Retinal pigment epithelial cell (primary cell): Measurements from ENCODE around the gene DOK7.

ENCODE experiments used
- DNase-seq: peaks from one replicate; pipeline ENCODE4 v3.0.0-alpha.2; 2010; ENCODE audit warnings: low read depth
- H3K4me3 ChIP-seq: 2 replicates; pipeline ENCODE4 v1.5.1; 2011; ENCODE audit warnings: mild to moderate bottlenecking, low read length, control low read depth, moderate library complexity
- TF ChIP-seq, protein P1 (sequence below): conservative IDR thresholded peaks from 2 replicates; pipeline ENCODE4 v1.5.1; 2011; ENCODE audit warnings: low read depth, low read length, control low read depth, inconsistent platforms

DOK7 gene

DNA sequence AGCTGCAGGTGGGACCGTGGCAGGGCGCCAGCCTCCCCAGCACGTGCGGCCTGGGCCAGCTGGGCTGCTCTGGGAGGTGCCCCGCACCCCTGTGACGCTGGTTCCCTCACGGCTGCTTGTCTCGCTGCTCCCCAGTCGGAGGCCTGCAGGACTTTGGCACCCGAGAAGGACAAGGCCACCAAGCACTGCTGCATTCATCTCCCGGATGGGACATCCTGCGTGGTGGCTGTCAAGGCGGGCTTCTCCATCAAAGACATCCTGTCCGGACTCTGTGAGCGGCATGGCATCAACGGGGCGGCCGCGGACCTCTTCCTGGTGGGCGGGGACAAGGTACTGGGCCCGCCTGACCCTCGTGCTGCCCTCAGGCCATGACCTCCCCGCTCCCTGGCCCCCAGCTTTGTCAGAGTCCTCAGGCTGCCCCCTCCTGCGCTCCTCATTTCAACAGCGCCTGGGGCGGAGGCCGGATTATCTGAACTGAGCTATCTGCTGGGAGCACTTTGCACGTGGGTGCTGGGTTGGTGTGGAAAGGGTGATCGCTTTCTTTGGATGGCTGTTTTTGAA lies 40.8 kb upstream of the DOK7 start:
- TF ChIP-seq, protein P1, sequence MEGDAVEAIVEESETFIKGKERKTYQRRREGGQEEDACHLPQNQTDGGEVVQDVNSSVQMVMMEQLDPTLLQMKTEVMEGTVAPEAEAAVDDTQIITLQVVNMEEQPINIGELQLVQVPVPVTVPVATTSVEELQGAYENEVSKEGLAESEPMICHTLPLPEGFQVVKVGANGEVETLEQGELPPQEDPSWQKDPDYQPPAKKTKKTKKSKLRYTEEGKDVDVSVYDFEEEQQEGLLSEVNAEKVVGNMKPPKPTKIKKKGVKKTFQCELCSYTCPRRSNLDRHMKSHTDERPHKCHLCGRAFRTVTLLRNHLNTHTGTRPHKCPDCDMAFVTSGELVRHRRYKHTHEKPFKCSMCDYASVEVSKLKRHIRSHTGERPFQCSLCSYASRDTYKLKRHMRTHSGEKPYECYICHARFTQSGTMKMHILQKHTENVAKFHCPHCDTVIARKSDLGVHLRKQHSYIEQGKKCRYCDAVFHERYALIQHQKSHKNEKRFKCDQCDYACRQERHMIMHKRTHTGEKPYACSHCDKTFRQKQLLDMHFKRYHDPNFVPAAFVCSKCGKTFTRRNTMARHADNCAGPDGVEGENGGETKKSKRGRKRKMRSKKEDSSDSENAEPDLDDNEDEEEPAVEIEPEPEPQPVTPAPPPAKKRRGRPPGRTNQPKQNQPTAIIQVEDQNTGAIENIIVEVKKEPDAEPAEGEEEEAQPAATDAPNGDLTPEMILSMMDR = no peak
- H3K4me3 ChIP-seq = no peak overlapping the region

DNA sequence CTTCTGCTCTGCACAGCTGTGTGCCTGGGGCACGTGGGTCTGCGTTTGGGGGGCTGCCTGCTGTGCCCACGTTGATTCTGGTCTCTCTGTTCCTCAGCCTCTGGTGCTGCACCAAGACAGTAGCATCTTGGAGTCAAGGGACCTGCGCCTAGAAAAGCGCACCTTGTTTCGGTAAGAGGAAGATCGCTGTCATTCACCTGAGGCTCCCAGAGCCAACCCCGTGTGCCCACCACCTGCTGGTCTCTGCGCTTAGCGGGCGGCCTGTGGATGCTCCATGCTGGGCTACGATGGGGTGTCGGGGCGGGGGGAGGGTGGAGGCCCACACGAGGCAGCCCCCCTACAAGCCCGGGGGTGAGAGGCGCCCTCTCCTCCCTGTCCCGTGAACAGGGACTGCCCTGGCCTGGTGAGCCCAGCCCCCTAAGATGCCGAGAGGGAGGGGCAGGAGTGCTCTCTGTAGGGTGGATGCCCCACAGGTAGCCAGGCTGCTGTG lies 40.3 kb upstream of the DOK7 start:
- no peak overlapping the region for H3K4me3 ChIP-seq
- no peak for DNase-seq
- TF ChIP-seq, protein P1 = no peak

More for the DNA sequence above, 40.8 kb upstream of the DOK7 start:
- no peak for DNase-seq

DNA sequence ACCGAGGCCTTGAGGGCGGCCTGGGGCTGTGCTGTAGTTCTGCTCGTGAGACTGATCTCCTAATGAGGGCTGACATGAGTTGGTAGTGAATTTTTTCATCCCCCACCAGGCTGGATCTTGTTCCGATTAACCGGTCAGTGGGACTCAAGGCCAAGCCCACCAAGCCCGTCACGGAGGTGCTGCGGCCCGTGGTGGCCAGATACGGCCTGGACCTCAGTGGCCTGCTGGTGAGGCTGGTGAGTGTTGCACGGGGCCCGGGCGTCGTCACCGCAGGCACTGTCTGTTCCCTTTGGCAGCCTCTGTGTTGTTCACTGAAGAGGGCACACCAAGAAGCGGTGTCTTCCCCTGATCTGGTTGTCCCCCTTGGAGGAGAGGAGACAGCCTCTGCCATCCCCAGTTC lies 39.7 kb upstream of the DOK7 start:
- no peak for DNase-seq
- TF ChIP-seq, protein P1 = no peak
- no peak overlapping the region for H3K4me3 ChIP-seq

DNA sequence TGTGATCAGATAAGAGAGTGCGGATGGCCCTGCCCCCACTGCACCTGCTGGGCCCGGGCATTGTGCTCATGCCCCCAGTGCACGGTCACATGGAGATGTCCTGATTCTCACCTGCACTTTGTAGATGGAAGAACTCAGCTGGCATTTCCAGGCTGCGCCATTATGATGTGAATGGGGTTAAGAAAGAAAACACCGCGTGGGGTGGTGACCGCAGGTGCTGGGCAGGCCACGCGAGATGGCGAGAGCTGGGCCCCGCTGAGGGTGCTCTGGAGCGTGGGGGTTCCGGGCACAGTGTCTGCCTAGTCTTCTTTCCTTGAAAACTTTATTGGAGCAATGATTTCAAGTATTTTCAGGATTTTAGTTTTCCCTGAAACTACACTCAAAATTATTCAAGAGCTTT lies 39.2 kb upstream of the DOK7 start:
- TF ChIP-seq, protein P1 = no peak
- no peak overlapping the region for H3K4me3 ChIP-seq
- no peak for DNase-seq

DNA sequence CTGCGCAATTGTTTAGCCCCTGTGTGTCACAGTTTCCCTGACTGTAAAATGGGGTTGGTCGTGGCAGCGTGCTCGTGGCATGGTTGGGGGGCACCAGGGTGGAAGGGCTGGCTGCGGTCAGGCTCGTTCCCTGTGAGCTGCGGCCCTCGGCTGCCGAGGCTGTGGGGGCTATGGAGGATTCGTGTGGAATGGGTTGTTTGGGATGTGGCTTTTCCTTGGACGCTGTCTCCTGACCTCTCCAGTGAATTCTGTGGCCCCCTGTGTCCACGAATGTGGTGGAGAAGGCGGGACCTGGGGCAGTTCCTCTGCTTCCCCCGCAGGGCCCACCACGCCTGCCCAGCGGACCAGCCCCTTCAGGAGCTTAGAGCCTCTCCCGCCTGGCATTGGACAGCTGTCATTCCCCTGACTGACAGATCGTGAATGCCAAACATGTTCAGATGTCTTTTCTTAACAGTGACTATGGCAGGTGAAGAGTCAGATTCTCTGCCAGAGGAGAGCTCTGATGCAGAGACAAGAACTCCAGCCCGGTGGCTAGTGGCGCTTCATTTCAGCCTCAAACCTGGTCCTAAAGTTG lies 38.5 kb upstream of the DOK7 start:
- TF ChIP-seq, protein P1 = no peak
- DNase-seq = no peak
- H3K4me3 ChIP-seq = no peak overlapping the region

DNA sequence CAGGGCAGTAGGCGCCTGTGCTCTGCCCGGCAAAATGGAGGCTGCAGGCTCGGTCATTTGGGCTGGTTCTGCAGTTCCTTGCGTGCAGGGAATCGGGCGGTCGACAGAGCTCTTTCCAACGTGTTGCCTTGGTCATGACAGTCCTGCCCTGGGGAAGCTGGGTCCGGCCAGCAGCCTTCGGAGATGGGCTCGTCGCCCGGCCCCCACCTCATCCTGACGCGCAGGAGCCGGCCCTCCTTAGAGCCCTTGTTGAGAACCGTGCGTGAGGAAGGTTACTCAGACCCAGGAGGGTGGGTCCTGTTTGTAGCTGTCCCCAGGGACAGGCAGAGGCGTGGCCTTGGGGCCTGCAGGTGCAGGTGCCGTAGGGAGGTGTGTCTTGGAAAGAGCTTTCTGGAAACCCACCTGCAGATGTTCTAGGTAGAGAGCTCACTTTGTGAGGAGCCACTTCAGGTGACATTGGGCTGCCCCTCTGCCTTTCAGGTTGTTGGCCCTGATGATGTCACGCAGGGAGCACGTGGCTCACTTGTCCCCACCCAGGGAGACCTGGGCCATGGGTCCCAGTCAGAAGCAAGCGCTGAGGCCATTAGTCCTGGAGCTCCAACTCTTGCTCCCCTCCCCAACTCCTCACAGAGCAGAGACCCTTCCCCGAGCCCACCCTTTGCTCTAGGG lies 36.5 kb upstream of the DOK7 start:
- no peak for DNase-seq
- H3K4me3 ChIP-seq = no peak overlapping the region
- TF ChIP-seq, protein P1 = no peak

DNA sequence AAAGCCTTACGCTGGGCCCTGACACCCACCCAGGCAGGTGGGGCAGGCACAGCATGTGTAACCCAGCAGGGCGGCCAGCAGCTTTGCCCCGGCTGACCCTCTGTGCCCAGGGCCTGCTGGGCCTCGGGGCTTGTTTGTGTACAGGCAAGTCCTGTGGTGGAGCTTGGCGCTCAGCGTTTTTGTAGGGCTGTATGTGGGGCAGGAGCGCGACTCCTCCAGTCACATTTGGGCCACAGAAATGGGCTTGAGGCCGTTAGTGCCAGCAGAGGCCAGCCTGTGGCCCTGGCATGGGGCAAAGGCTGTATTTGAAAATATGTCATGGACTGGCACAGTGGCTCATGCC lies 36.0 kb upstream of the DOK7 start:
- TF ChIP-seq, protein P1 = no peak
- H3K4me3 ChIP-seq = no peak overlapping the region
- DNase-seq = no peak
